Ovary (tissue), 9 donors: ENCODE results near the gene ATF3. TPM values are rescaled to one million over a fixed set of nuclear protein-coding genes. Genes with fewer than 3 reads are reported as not detected.
"Not testable (repeated sequence)": the region's sequence is repeated elsewhere in the genome, so short reads cannot be mapped to it uniquely, and the experiment has no call there.

Source experiments
- DNase-seq, 5 donors: peaks; one replicate each; pipeline ENCODE4 v3.0.0-alpha.2; 2019 to 2020
- H3K27ac ChIP-seq, 2 donors: fragments of 200-600 bp; one replicate each; pipeline versions ENCODE4 v1.5.1 to v1.8.0; 2019 to 2022
- H3K27me3 ChIP-seq: fragments of 200-600 bp; one replicate; pipeline ENCODE4 v1.8.0; 2022
- H3K36me3 ChIP-seq: fragments of 200-600 bp; sonication (generic); one replicate; pipeline ENCODE4 v1.5.1; 2019
- H3K4me1 ChIP-seq: one replicate; pipeline ENCODE4 v1.8.1; 2013; ENCODE audit warnings: mild to moderate bottlenecking, moderate library complexity; ENCODE audit not compliant: insufficient read depth
- H3K4me3 ChIP-seq: fragments of 200-600 bp; sonication (generic); one replicate; pipeline ENCODE4 v1.5.1; 2017
- H3K9me3 ChIP-seq, 2 donors: fragments of 200-600 bp in 1 of 2; sonication (generic) in 1 of 2; one replicate each; pipeline versions ENCODE4 v1.5.1 to v1.8.1; 2013 to 2019; ENCODE audit warnings: mild to moderate bottlenecking in 1 of 2, moderate library complexity in 1 of 2
- CTCF ChIP-seq, 3 donors: fragments of 450-650 bp in 2 of 3; fragments of 200-600 bp in 1 of 3; IDR thresholded peaks; one replicate each; pipeline versions ENCODE4 v1.5.1 to v1.8.0; 2016 to 2022; ENCODE audit warnings: antibody characterized with exemption in 3 of 3, mild to moderate bottlenecking in 1 of 3
- EP300 ChIP-seq: sonication (generic); formaldehyde crosslinking; IDR thresholded peaks from one replicate; pipeline ENCODE4 v1.6.1; 2017; ENCODE audit warnings: antibody characterized with exemption
- POLR2A ChIP-seq: fragments of 450-650 bp; IDR thresholded peaks from one replicate; pipeline ENCODE4 v1.6.1; 2017; ENCODE audit warnings: antibody characterized with exemption, mild to moderate bottlenecking, moderate library complexity
- WGBS, 3 donors: extraction: QIAGEN DNeasy Blood & Tissue Kit in 1 of 3; methylation state at CpG; one replicate each; pipeline versions ENCODE4 v1.1.5 to v1.1.7; 2013 to 2017; 5-methylcytosine and 5-hydroxymethylcytosine counted together
- intact Hi-C, 4 donors: fragments of 100-400 bp; cut with DNase I; formaldehyde crosslinking; loops; one replicate each; pipeline versions ENCODE4 v1.11.0 to v1.15.1; 2022 to 2023
- polyA plus RNA-seq, 2 donors: library from polyadenylated mRNA; stranded (reverse); fragments of 200-250 nt in 1 of 2; fragments of 350-450 nt in 1 of 2; fragmentation: Illumina TruSeq in 1 of 2; extraction: RNeasy Lipid Tissue Mini Kit (QIAGEN cat#74804) in 1 of 2; gene quantifications; one replicate each; pipeline ENCODE4 v1.2.3, GENCODE V29; 2013 to 2014
- total RNA-seq, 7 donors: library from RNA; depleted of rRNA in 2 of 7; stranded (reverse); fragments of >200 nt in 2 of 7; fragmentation: NEBNext Ultra II Directional in 3 of 7; extraction: Animal tissue kit (Norgen Biotek cat#: 25700) in 3 of 7; gene quantifications; one replicate each; pipeline versions ENCODE4 v1.1.0 to v1.2.4, GENCODE V29; 2016 to 2023
- donor health status: DM: no; HTN: no; CAD: no; lungs with moderate emphysema.
- donor health status: DM: no; HTN: no; CAD: no.
- donor health status: Bipolar disorder and iron deficiency.
- donor health status: DM: yes; HTN: yes; CAD: no.
- donor health status: DM: no; HTN: no; CAD: no.
- donor health status: DM: yes; HTN: yes; CAD: no.

The ATF3 gene
- total and polyA plus RNA-seq, 9 donors: 2.9 to 132 (median 19.4) TPM

DNA sequence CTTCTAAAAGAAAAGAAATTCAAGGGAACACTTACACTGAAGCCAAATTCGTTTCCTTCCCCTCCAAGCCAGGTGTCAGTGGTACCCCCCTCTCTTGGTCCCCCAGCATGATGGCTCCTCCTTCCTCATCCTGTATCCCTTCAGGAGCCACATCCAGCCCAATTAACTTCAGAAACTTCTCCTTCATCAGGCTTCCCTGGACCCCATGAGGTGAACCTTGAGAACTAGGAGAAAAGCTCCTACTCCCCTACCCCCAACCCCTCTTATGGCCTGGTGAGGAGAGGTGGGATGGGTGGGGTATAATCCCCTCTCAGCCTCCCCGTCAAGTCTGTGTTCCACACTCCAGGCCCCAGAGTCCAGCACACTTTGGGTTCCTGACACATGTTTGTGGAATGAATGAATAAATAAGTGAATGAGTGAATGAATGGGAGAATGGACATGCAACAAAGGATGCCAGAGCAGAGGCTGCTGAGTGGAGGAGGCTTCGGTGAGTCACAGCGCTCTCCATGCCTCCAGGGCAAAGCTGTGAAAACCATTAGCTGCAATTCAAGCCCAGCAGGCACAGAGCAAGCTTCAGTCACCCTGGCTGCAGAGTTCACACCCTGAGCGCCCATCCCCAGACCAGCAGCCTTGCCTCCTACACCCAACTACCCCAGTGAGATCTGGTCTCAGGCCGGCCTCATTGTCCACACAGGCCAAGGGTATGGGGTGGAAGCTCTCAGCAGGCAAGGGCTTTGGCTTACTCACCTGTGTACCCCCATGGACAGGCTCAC is 47.3 kb downstream of the ATF3 start:
- intact Hi-C loops: no loop called here
- TF ChIP-seq CTCF (IDR thresholded peaks at IDR 0.05): no peak
- no peak for TF ChIP-seq EP300
- no peak for TF ChIP-seq POLR2A
- H3K4me1 ChIP-seq: no peaks in the 10 kb centered on the region
- no peaks in the 10 kb centered on the region for H3K9me3 ChIP-seq
- H3K36me3 ChIP-seq: no peaks in the 10 kb centered on the region
- H3K27me3 ChIP-seq: no peaks in the 10 kb centered on the region
- 69 to 80% (median 73%) methylated on average over 6 of the region's 6 CpGs for whole genome bisulfite sequencing, 3 donors
- no peak overlapping the region for H3K4me3 ChIP-seq
- DNase-seq: no peak
- no peak overlapping the region for H3K27ac ChIP-seq

- no peak overlapping the region for H3K4me3 ChIP-seq
- no peaks in the 10 kb centered on the region for H3K27me3 ChIP-seq
- intact Hi-C loops: no loop called here
- no peak overlapping the region for H3K27ac ChIP-seq
- WGBS, 3 donors: 74 to 81% (median 79%) methylated on average over 5 of the region's 5 CpGs
- H3K36me3 ChIP-seq: no peaks in the 10 kb centered on the region
- DNase-seq: no peak
- TF ChIP-seq EP300 (no peak), POLR2A (no peak), CTCF (IDR thresholded peaks at IDR 0.05) (no peak)
- no peaks in the 10 kb centered on the region for H3K4me1 ChIP-seq
- no peaks in the 10 kb centered on the region for H3K9me3 ChIP-seq
These were observed 48.2 kb downstream of the ATF3 start for GRCh38 chr1:212656730-212657129.

DNA sequence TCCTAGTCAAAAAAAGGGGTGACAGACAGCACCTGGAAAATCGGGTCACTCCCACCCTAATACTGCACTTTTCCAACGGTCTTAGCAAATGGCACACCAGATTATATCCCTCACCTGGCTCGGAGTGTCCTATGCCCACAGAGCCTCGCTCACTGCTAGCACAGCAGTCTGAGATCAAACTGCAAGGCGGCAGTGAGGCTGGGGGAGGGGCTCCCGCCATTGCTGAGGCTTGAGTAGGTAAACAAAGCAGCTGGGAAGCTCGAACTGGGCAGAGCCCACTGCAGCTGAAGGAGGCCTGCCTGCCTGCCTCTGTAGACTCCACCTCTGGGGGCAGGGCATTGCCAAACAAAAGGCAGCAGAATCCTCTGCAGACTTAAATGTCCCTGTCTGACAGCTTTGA is 49.7 kb downstream of the ATF3 start:
- H3K4me1 ChIP-seq, H3K27me3 ChIP-seq, H3K27ac ChIP-seq, DNase-seq, H3K36me3 ChIP-seq, intact Hi-C loops, H3K4me3 ChIP-seq, H3K9me3 ChIP-seq: not testable (repeated sequence)
- 45 to 56% (median 48%) methylated on average over 7 of the region's 7 CpGs for WGBS, 3 donors

DNA sequence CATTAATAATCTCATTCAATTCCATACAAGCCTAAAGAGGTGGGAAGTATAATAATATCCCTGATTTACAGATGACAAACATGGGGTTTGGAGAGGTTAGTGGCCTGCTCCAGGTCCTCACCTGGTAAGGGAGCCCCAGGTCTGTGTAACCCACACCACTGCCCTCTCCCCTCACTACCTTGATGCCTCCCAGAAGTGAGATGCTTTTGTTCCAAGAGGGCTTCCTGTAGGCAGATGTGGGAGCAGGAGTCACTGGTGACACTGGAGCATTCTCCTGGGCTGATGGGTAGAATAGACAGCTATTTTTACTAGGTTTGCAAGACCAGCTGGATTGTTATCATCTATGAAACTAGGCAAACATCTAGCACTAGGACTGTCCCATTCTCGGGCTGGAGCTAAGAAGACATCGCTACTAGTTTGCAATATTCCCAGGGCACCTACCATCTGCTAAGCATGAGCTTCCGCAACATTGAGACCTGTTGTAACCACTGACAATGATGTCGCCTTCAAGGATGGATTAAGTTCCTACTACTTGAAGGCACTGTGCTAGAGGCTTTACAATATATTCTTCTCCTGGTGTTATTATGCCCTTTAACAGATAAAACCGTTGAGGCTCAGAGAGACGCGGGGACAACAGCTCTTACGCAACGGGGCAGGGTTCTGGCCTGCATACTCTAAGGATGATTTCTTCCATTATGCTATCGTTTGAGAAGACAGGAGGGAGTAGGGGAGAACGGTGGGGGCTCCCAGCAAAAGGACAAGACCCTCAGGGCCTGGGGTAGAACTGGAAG is 56.0 kb downstream of the ATF3 start:
- TF ChIP-seq POLR2A: no peak
- no peak for TF ChIP-seq CTCF (IDR thresholded peaks at IDR 0.05)
- TF ChIP-seq EP300: no peak
- no peak for DNase-seq
- intact Hi-C loops: loop anchor here in 1 of 4 donors (10.0 kb wide), 1 partner anchor 120 kb away; no protein-coding TSS in a partner anchor
- Histone ChIP-seq H3K4me1 (no peaks in the 10 kb centered on the region), H3K4me3 (no peak overlapping the region), H3K27me3 (no peaks in the 10 kb centered on the region), H3K36me3 (no peaks in the 10 kb centered on the region), H3K27ac (no peak overlapping the region), H3K9me3 (no peaks in the 10 kb centered on the region)
- 62 to 66% (median 65%) methylated on average over 11 of the region's 11 CpGs for WGBS, 3 donors
